A673 (cell line): ENCODE results near the gene GPC1.

Source experiments
- CTCF ChIP-seq: fragments of 300-800, 200-600 bp; sonication (generic); conservative IDR thresholded peaks from 2 replicates; pipeline ENCODE4 v1.5.1; 2017; ENCODE audit warnings: low read depth, mild to moderate bottlenecking, antibody characterized with exemption, low read length, moderate library complexity, mixed read lengths
- EZH2 ChIP-seq: fragments of 200-600 bp; sonication (generic); IDR thresholded peaks from 2 replicates; pipeline ENCODE4 v1.6.1; 2017; ENCODE audit warnings: borderline replicate concordance, low read depth, mild to moderate bottlenecking, mixed read lengths, antibody characterized with exemption, low read length; ENCODE audit not compliant: poor library complexity, severe bottlenecking

DNA sequence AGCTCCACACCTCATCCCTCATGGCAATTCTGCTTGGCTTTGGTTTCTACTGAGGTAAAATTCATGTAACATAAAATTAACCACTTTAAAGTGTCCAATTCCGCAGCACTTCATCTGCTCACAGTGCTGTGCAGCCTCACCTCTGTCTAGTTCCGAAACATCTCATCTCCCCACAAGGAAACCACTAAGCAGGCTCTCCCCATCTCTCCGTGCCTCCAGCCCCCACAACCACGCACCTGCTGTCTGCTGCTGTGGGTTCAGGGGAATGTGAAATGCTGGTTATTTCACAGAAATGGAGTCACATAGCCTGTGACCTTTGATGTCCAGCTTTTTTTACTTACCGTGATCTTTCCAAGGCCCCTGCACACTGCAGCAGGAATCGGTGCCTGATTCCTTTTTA is 7.7 kb upstream of the GPC1 start:
- no peak for TF ChIP-seq CTCF
- no peak for TF ChIP-seq EZH2
